GM21619 (cell line): ENCODE results near the gene EBNA1BP2.
"Not testable (repeated sequence)": the region's sequence is repeated elsewhere in the genome, so short reads cannot be mapped to it uniquely, and the experiment has no call there.

Source experiments
- ATAC-seq: cut with Tn5 transposase; IDR thresholded peaks from one replicate; pipeline ENCODE4 v1.9.1; 2021; ENCODE audit not compliant: unreplicated experiment

Gene EBNA1BP2

DNA sequence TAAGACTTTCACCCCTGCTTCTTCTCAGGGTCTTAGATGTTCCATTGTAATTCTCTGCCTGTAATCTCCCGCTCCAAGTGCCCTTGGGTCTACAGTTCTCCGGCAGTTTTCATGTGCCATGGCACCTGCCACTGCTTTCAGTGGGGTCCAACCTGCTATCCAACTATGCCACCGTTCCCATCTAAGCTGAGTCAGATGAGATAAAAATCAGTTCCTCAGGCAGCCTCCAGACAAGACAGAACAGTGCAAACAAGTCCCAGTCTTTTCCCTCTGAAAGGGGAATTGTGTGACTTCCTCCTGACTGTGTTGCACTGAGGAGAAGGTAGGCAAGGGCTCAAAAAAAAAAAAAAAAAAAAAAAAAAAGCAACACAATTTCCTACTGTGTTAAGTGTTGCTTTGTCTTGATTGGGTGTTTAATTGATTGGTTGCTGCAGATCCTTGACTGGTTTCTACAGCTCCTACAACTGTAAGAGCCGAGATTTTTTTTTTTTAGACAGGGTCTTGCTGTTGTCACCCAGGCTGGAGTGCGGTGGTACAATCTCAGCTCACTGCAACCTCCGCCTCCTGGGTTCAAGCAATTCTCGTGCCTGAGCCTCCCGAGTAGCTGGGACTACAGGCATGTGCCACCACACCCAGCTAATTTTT is 50.7 kb downstream of the EBNA1BP2 start:
- no peak for ATAC-seq

- not testable (repeated sequence) for ATAC-seq
Observed at GRCh38 chr1:43119928-43120586, 52.0 kb downstream of the EBNA1BP2 start.
